Fibroblast of skin of right quadriceps (primary cell): ENCODE measurements around the gene DEFB124.

Source experiments
- DNase-seq: peaks from one replicate; pipeline ENCODE4 v3.0.0-alpha.2; 2013

DEFB124 gene

GRCh38 chr20:31425797-31426196 lies 49.1 kb downstream of the DEFB124 start:
- DNase-seq: no peak

- DNase-seq: no peak
Measured at GRCh38 chr20:31418307-31418706, 56.6 kb downstream of the DEFB124 start.

- DNase-seq: no peak
Measured at GRCh38 chr20:31415653-31416052, 59.3 kb downstream of the DEFB124 start.
